ENCODE data around the gene UPF2. TPM values are rescaled to one million over a fixed set of nuclear protein-coding genes. Genes with fewer than 3 reads are reported as not detected.

Gene UPF2
- polyA plus RNA-seq, 3 donors = 2.7 to 6.7 (median 4.3) TPM

DNA sequence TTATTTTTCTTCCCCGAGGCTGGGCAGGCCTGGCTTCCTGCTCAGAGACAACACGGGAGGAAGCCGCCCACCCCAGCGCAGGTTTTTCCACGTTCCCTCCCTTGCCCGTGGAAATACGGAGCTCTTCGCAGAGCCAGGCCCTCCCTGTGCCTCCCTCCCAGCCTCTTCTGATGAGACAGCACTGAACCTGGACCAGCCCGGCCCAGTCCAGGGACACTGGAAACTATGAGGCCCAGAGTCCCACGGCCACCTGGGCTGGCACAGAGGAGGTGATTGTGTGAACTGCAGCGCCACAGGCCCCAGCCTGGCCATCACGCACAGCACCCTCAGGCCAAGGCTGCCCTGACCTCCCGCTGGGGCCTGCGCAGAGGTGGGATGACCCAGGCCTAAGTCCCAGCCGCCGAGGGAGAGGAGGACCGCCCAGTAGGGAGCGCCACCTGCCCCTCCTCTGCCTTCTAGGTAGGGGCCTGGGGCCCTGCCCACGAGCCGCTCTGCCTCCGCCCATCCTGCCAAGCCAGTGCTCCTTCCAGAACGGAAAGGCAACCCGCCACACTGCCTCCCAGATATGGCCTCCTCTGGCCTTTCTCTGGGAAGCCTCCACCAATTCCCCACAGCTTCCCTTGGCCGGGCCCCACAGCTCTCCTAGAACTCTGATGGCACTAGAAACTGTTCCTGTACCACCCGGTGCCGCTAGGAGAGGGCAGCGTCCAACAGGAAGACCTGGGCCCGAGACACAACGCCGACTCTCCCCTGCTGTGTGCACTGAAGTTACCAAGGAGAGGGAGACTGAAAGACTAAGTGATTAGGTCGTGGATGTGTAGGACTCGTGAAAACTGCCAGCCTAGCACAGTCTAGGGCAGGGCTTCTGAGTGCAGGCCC lies 162.2 kb downstream of the UPF2 start:
- Histone ChIP-seq H3K79me2 (ENCODE audit: insufficient read depth, low read length) (no peaks in the 10 kb centered on the region), H3K4me2 (replicated peaks; ENCODE audit: extremely low read depth, low read length, poor library complexity, severe bottlenecking) (no peak overlapping the region), H3K4me3 (replicated peaks in 1 of 3; ENCODE audit: low read depth in 2 of 3, low read length in 3 of 3) (no peak overlapping the region), H3K27me3 (ENCODE audit: control insufficient read depth in 2 of 2, insufficient read depth in 2 of 2, low read length in 2 of 2) (no peaks in the 10 kb centered on the region), H3K9ac (ENCODE audit: insufficient read depth, low read length, poor library complexity, severe bottlenecking) (no peak overlapping the region), H3K36me3 (replicated peaks in 1 of 2; ENCODE audit: control insufficient read depth in 1 of 2, insufficient read depth in 2 of 2, low read length in 2 of 2) (no peaks in the 10 kb centered on the region), H3K4me1 (ENCODE audit: control insufficient read depth in 1 of 2, insufficient read depth in 2 of 2, low read length in 2 of 2) (no peaks in the 10 kb centered on the region), H4K20me1 (ENCODE audit: insufficient read depth, low read length) (no peaks in the 10 kb centered on the region), H2AFZ (ENCODE audit: insufficient read depth, low read depth, low read length, poor library complexity, severe bottlenecking) (no peak overlapping the region), H3K9me3 (replicated peaks in 1 of 2; ENCODE audit: control insufficient read depth in 1 of 2, insufficient read depth in 1 of 2, low read length in 2 of 2) (no peaks in the 10 kb centered on the region), H3K27ac (ENCODE audit: low read depth in 1 of 2, low read length in 2 of 2) (no peak overlapping the region)
- H3K4me3 Mint-ChIP-seq = no peak overlapping the region
- intact Hi-C loops (cut with micrococcal nuclease) = no loop called here
- peaks cover 0 to 2% (median 0%) of the 10 kb centered on the region in 7 donors for H3K9me3 Mint-ChIP-seq
- TF ChIP-seq, protein P1, sequence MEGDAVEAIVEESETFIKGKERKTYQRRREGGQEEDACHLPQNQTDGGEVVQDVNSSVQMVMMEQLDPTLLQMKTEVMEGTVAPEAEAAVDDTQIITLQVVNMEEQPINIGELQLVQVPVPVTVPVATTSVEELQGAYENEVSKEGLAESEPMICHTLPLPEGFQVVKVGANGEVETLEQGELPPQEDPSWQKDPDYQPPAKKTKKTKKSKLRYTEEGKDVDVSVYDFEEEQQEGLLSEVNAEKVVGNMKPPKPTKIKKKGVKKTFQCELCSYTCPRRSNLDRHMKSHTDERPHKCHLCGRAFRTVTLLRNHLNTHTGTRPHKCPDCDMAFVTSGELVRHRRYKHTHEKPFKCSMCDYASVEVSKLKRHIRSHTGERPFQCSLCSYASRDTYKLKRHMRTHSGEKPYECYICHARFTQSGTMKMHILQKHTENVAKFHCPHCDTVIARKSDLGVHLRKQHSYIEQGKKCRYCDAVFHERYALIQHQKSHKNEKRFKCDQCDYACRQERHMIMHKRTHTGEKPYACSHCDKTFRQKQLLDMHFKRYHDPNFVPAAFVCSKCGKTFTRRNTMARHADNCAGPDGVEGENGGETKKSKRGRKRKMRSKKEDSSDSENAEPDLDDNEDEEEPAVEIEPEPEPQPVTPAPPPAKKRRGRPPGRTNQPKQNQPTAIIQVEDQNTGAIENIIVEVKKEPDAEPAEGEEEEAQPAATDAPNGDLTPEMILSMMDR (IDR thresholded peaks at IDR 0.05) = no peak
- no peaks in the 10 kb centered on the region for H3K4me1 Mint-ChIP-seq
- H3K27me3 Mint-ChIP-seq (ENCODE audit: low read depth in 3 of 3) = peaks cover 0 to 1% (median 0%) of the 10 kb centered on the region in 3 donors
- DNase-seq = no peak
- H3K27ac Mint-ChIP-seq = no peak overlapping the region
- no peaks in the 10 kb centered on the region for H3K36me3 Mint-ChIP-seq
- WGBS (ENCODE audit: insufficient coverage) = 96% methylated on average over 31 of the region's 32 CpGs

GRCh38 chr10:11879387-11880094 lies 163.1 kb downstream of the UPF2 start:
- H3K4me1 ChIP-seq (ENCODE audit: control insufficient read depth in 1 of 2, insufficient read depth in 2 of 2, low read length in 2 of 2) = peaks cover 4 to 5% of the 10 kb centered on the region in 2 donors
- Mint-ChIP-seq H3K27me3 (ENCODE audit: low read depth in 3 of 3) (peaks cover 0 to 1% (median 0%) of the 10 kb centered on the region in 3 donors), H3K4me3 (no peak overlapping the region), H3K27ac (no peak overlapping the region), H3K4me1 (peaks cover 6% of the 10 kb centered on the region), H3K36me3 (no peaks in the 10 kb centered on the region), H3K9me3 (peaks cover 0 to 2% (median 0%) of the 10 kb centered on the region in 7 donors)
- no peak overlapping the region for H3K27ac ChIP-seq (ENCODE audit: low read depth in 1 of 2, low read length in 2 of 2)
- intact Hi-C loops (cut with micrococcal nuclease) = no loop called here
- H3K9me3 ChIP-seq (replicated peaks in 1 of 2; ENCODE audit: control insufficient read depth in 1 of 2, insufficient read depth in 1 of 2, low read length in 2 of 2) = no peaks in the 10 kb centered on the region
- TF ChIP-seq, protein P1 (IDR thresholded peaks at IDR 0.05) = no peak
- no peak overlapping the region for H3K4me3 ChIP-seq (replicated peaks in 1 of 3; ENCODE audit: low read depth in 2 of 3, low read length in 3 of 3)
- no peak overlapping the region for H2AFZ ChIP-seq (ENCODE audit: insufficient read depth, low read depth, low read length, poor library complexity, severe bottlenecking)
- H3K36me3 ChIP-seq (replicated peaks in 1 of 2; ENCODE audit: control insufficient read depth in 1 of 2, insufficient read depth in 2 of 2, low read length in 2 of 2) = no peaks in the 10 kb centered on the region
- no peak overlapping the region for H3K9ac ChIP-seq (ENCODE audit: insufficient read depth, low read length, poor library complexity, severe bottlenecking)
- H3K27me3 ChIP-seq (ENCODE audit: control insufficient read depth in 2 of 2, insufficient read depth in 2 of 2, low read length in 2 of 2) = no peaks in the 10 kb centered on the region
- no peak for DNase-seq
- WGBS (ENCODE audit: insufficient coverage) = 92% methylated on average over 15 of the region's 15 CpGs
- no peak overlapping the region for H3K4me2 ChIP-seq (replicated peaks; ENCODE audit: extremely low read depth, low read length, poor library complexity, severe bottlenecking)
- H3K79me2 ChIP-seq (ENCODE audit: insufficient read depth, low read length) = no peaks in the 10 kb centered on the region
- no peaks in the 10 kb centered on the region for H4K20me1 ChIP-seq (ENCODE audit: insufficient read depth, low read length)
